Measurements from ENCODE around the gene SLC43A2. TPM values are rescaled to one million over a fixed set of nuclear protein-coding genes. Genes with fewer than 3 reads are reported as not detected.
"Not testable (repeated sequence)": the region's sequence is repeated elsewhere in the genome, so short reads cannot be mapped to it uniquely, and the experiment has no call there.

SLC43A2 gene
- total RNA-seq, 6 experiments from 2014 or later, result 1.4 to 8.9 (median 5.1) TPM

DNA sequence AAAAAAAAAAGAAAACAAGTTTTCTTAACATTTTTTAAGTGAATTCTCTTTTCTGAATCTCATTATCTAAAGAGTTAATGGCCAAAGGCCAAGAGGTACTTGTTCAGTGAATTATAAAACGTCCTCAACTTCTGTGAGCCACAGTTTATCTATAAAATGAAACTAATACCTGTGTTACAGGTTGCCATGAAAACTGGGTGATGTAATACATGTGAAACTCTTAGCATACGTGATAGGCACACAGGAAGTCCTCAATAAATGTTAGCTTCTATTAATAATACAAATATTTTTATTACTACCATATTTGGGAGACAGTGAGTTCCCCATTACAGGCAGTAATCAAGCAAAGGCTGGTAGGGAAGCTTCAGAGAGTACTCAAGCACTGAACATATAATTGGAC, 98.8 kb downstream of the SLC43A2 start:
- DNase-seq (no peak), ATAC-seq (peak in 2 of 4 donors; percentile 35 to 43)
- WGBS (ENCODE audit: insufficient coverage, low coverage, low lambda C conversion rate, missing lambda C conversion rate), result 15% methylated on average over 2 of the region's 2 CpGs
- TF ChIP-seq POLR2A (IDR thresholded peaks at IDR 0.05), result no peak
- TF ChIP-seq, protein P1, sequence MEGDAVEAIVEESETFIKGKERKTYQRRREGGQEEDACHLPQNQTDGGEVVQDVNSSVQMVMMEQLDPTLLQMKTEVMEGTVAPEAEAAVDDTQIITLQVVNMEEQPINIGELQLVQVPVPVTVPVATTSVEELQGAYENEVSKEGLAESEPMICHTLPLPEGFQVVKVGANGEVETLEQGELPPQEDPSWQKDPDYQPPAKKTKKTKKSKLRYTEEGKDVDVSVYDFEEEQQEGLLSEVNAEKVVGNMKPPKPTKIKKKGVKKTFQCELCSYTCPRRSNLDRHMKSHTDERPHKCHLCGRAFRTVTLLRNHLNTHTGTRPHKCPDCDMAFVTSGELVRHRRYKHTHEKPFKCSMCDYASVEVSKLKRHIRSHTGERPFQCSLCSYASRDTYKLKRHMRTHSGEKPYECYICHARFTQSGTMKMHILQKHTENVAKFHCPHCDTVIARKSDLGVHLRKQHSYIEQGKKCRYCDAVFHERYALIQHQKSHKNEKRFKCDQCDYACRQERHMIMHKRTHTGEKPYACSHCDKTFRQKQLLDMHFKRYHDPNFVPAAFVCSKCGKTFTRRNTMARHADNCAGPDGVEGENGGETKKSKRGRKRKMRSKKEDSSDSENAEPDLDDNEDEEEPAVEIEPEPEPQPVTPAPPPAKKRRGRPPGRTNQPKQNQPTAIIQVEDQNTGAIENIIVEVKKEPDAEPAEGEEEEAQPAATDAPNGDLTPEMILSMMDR (IDR thresholded peaks at IDR 0.05), result no peak
- no peaks in the 10 kb centered on the region for H3K4me1 ChIP-seq
- H3K4me3 ChIP-seq, result no peak overlapping the region
- intact Hi-C loops (cut with DNase I), result no loop called here
- H3K9me3 ChIP-seq, result no peaks in the 10 kb centered on the region
- H3K36me3 ChIP-seq, result peaks cover 0 to 24% (median 7%) of the 10 kb centered on the region in 4 donors
- H3K27ac ChIP-seq, result no peak overlapping the region
- no peaks in the 10 kb centered on the region for H3K27me3 ChIP-seq

DNA sequence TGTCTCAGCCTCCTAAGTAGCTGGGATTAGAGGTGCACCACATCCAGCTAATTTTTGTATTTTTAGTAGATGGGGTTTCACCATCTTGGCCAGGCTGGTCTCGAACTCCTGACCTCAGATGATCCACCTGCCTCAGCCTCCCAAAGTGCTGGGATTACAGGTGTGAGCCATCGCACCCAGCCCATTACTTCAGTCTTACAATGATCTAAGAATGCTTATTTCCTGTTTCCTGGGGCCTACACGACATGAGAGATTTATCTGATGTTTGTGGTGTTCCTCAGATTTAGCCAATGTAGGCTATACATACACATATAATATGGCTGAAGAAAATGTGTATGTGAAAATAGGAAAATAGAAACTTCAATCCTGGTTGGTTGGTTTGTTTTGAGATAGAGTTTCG, 101.8 kb downstream of the SLC43A2 start:
- H3K36me3 ChIP-seq; H3K4me3 ChIP-seq; H3K9me3 ChIP-seq; H3K27me3 ChIP-seq; intact Hi-C loops (cut with DNase I); H3K27ac ChIP-seq; H3K4me1 ChIP-seq; DNase-seq; ATAC-seq: not testable (repeated sequence)
- 57% methylated on average over 3 of the region's 4 CpGs for WGBS (ENCODE audit: insufficient coverage, low coverage, low lambda C conversion rate, missing lambda C conversion rate)

DNA sequence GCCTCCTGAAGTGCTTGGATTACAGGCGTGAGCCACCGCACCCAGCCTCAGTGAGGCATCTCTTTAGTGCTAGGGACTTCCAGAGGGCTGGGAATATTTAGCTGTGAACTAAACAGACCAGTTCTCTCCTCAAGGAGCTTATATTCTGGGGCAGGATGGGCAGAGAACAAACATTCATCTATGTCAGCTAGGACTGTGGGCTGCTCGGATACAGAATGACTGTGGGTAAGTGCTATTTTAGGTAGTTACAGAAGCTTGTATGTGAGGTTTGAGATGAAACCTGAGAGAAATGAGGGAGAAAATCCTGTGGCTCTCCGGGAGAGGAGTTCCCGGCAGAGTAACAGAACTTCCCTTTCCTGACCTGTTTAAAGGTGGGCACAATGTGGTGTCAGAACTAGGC, 106.0 kb downstream of the SLC43A2 start:
- Histone ChIP-seq H3K9me3 (no peaks in the 10 kb centered on the region), H3K27me3 (no peaks in the 10 kb centered on the region), H3K27ac (no peak overlapping the region), H3K4me1 (peaks cover 0 to 2% (median 0%) of the 10 kb centered on the region in 4 donors), H3K4me3 (no peak overlapping the region), H3K36me3 (peaks cover 0 to 7% (median 4%) of the 10 kb centered on the region in 4 donors)
- whole genome bisulfite sequencing (ENCODE audit: insufficient coverage, low coverage, low lambda C conversion rate, missing lambda C conversion rate), result 88% methylated on average over 3 of the region's 5 CpGs
- intact Hi-C loops (cut with DNase I), result no loop called here
- ATAC-seq, result no peak
- TF ChIP-seq POLR2A (IDR thresholded peaks at IDR 0.05), result no peak
- TF ChIP-seq, protein P1 (IDR thresholded peaks at IDR 0.05), result no peak
- DNase-seq, result no peak

DNA sequence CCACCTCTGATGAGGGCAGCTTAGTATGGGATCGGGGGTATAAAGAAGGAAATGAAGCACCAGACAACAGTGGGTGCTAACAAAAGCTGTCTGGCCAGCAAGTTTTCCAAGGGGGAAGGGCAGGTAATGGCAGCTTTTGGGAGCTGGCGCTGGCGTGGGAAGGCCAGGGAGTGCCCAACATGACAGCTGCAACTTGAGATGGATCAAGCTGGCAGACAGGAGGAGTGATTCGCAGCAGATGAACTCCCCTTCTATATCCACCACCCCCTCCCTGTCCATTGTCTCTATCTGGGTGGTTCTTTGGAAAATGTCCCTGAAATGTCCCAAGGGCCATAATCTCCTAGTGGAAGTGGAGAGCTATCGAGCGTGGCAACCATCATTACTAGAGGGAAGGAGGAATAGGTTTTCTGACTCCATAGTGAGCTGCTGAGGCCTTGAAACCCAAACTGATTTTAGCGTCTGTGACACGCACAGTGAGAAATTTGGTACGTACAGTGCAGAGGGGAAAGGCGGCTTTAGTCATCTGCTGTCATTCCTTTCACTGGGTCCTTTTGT, 107.5 kb downstream of the SLC43A2 start:
- TF ChIP-seq, protein P1 (IDR thresholded peaks at IDR 0.05), result no peak
- TF ChIP-seq POLR2A (IDR thresholded peaks at IDR 0.05), result no peak
- Histone ChIP-seq H3K27me3 (no peaks in the 10 kb centered on the region), H3K27ac (no peak overlapping the region), H3K9me3 (no peaks in the 10 kb centered on the region), H3K36me3 (peaks cover 0 to 6% (median 0%) of the 10 kb centered on the region in 4 donors), H3K4me3 (no peak overlapping the region), H3K4me1 (peaks cover 0 to 6% (median 0%) of the 10 kb centered on the region in 4 donors)
- ATAC-seq (no peak), DNase-seq (no peak)
- intact Hi-C loops (cut with DNase I), result no loop called here
- WGBS (ENCODE audit: insufficient coverage, low coverage, low lambda C conversion rate, missing lambda C conversion rate), result 88% methylated on average over 10 of the region's 10 CpGs

DNA sequence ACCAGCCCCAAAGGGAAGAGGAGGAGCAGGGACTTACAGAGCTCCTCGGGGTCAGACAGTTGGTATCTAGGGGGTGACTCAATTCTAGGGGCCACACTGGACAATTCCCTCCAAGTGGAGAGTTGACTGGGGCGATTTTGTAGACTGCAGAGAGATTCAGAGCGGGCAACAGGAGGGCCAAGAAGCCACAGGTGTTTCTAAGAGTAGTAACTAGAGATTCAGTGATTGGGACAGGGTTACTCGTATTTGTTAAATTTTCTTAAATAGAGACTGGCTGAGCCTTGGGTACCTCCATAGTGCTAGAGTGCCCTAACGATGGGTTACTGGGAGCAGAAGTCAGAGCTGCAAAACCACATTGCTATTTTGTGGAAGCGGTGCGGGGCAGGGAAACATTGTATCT, 109.0 kb downstream of the SLC43A2 start:
- no peak for DNase-seq
- Histone ChIP-seq H3K27me3 (no peaks in the 10 kb centered on the region), H3K27ac (no peak overlapping the region), H3K9me3 (no peaks in the 10 kb centered on the region), H3K4me1 (peaks cover 0 to 18% (median 0%) of the 10 kb centered on the region in 4 donors), H3K36me3 (peaks cover 0 to 6% (median 0%) of the 10 kb centered on the region in 4 donors), H3K4me3 (no peak overlapping the region)
- no peak for ATAC-seq
- intact Hi-C loops (cut with DNase I), result loop anchor here (10.0 kb wide), 2 partner anchors 155 to 245 kb away; partner anchors contain the start of genes BHLHA9 (in 1 of the 2) and TRARG1 (in 1 of the 2)
- WGBS (ENCODE audit: insufficient coverage, low coverage, low lambda C conversion rate, missing lambda C conversion rate), result 92% methylated on average over 5 of the region's 7 CpGs
- TF ChIP-seq POLR2A (IDR thresholded peaks at IDR 0.05), result no peak
- TF ChIP-seq, protein P1 (IDR thresholded peaks at IDR 0.05), result no peak

Small RNA genes within 50 kb of the gene (small RNA-seq; reads per million reads assigned to genes)
- 0 reads per million in 2 experiments for gene RN7SL105P

Other genes with a start within 250 kb of the SLC43A2 start
- gene YWHAE, start 228.6 kb downstream of the SLC43A2 start, total RNA-seq, result 100 to 1,000 TPM; 167 to 446 (median 217) TPM
- gene CRK, start 172.6 kb downstream of the SLC43A2 start, total RNA-seq, result 10 to 100 TPM; 33.9 to 58.6 (median 47.6) TPM
- 10 to 100 TPM; 56.6 to 94.7 (median 68.3) TPM for gene MYO1C, start 136.1 kb downstream of the SLC43A2 start, total RNA-seq
- gene INPP5K, start 112.2 kb downstream of the SLC43A2 start, total RNA-seq, result 10 to 100 TPM; 12.7 to 22.6 (median 18.2) TPM
- gene PITPNA, start 66.0 kb downstream of the SLC43A2 start, total RNA-seq, result 10 to 100 TPM; 24.0 to 43.4 (median 29.8) TPM
- gene SCARF1, start 16.9 kb upstream of the SLC43A2 start, total RNA-seq, result 10 to 100 TPM in 2 of 6 experiments, 1 to 10 TPM in 4; 6.9 to 16.9 (median 8.4) TPM
- gene RILP, start 21.0 kb upstream of the SLC43A2 start, total RNA-seq, result 10 to 100 TPM; 14.6 to 47.3 (median 23.9) TPM
- gene PRPF8, start 56.0 kb upstream of the SLC43A2 start, total RNA-seq, result 100 to 1,000 TPM in 3 of 6 experiments, 10 to 100 TPM in 3; 79.3 to 116 (median 102) TPM
- 10 to 100 TPM in 1 of 6 experiments, 1 to 10 TPM in 5; 2.5 to 17.7 (median 3.7) TPM for gene TLCD2, start 81.5 kb upstream of the SLC43A2 start, total RNA-seq
- 10 to 100 TPM; 23.0 to 27.2 (median 23.9) TPM for gene WDR81, start 95.9 kb upstream of the SLC43A2 start, total RNA-seq
- 1,000 to 10,000 TPM; 1,040 to 1,391 (median 1,137) TPM for gene SERPINF2, start 114.0 kb upstream of the SLC43A2 start, total RNA-seq
- gene SERPINF1, start 133.2 kb upstream of the SLC43A2 start, total RNA-seq, result 1,000 to 10,000 TPM in 2 of 6 experiments, 100 to 1,000 TPM in 4; 621 to 1,110 (median 800) TPM
- gene SMYD4, start 201.1 kb upstream of the SLC43A2 start, total RNA-seq, result 1 to 10 TPM; 4.6 to 6.7 (median 6.0) TPM
- gene RPA1, start 201.2 kb upstream of the SLC43A2 start, total RNA-seq, result 10 to 100 TPM; 10.9 to 35.5 (median 29.2) TPM

Data from right lobe of liver (tissue), 6 donors.